Lung (tissue), 12 donors: ENCODE results near the gene KCNQ1OT1. TPM values are rescaled to one million over a fixed set of nuclear protein-coding genes. Genes with fewer than 3 reads are reported as not detected.
A peak's percentile ranks its signal among the peaks of the same experiment; 100 is the strongest.

Experiments used
- ATAC-seq: fragments of 200-7000 bp; cut with Tn5 transposase; one replicate; pipeline ENCODE4 v1.9.1; 2020; ENCODE audit warnings: moderate number of reproducible peaks; ENCODE audit not compliant: insufficient read depth, low FRiP score
- DNase-seq, 3 donors: peaks; one replicate each; pipeline ENCODE4 v3.0.0-alpha.2; 2013 to 2017
- H3K27ac ChIP-seq, 2 donors: one replicate each; pipeline ENCODE4 v1.5.1; 2013; ENCODE audit warnings: mild to moderate bottlenecking in 2 of 2, moderate library complexity in 2 of 2, control low read depth in 1 of 2, inconsistent platforms in 1 of 2, low read depth in 1 of 2, low read length in 1 of 2
- H3K27me3 ChIP-seq, 3 donors: one replicate each; pipeline ENCODE4 v1.5.1; 2013; ENCODE audit warnings: low read length in 2 of 3; ENCODE audit not compliant: control insufficient read depth in 3 of 3, insufficient read depth in 3 of 3
- H3K36me3 ChIP-seq, 4 donors: one replicate each; pipeline ENCODE4 v1.5.1; 2013; ENCODE audit warnings: low read length in 4 of 4, mild to moderate bottlenecking in 1 of 4, moderate library complexity in 1 of 4; ENCODE audit not compliant: control insufficient read depth in 4 of 4, insufficient read depth in 4 of 4
- H3K4me1 ChIP-seq, 5 donors: one replicate each; pipeline ENCODE4 v1.5.1; 2013; ENCODE audit warnings: low read length in 5 of 5, mild to moderate bottlenecking in 2 of 5, moderate library complexity in 1 of 5; ENCODE audit not compliant: control insufficient read depth in 5 of 5, insufficient read depth in 5 of 5
- H3K4me3 ChIP-seq: one replicate; pipeline ENCODE4 v1.5.1; 2013; ENCODE audit warnings: mild to moderate bottlenecking, control low read depth, moderate library complexity
- H3K9ac ChIP-seq, 2 donors: one replicate each; pipeline ENCODE4 v1.5.1; 2013; ENCODE audit warnings: low read length in 2 of 2, control low read depth in 1 of 2; ENCODE audit not compliant: insufficient read depth in 1 of 2
- H3K9me3 ChIP-seq, 4 donors: one replicate each; pipeline ENCODE4 v1.5.1; 2013; ENCODE audit warnings: low read length in 3 of 4, mild to moderate bottlenecking in 1 of 4, moderate library complexity in 1 of 4; ENCODE audit not compliant: control insufficient read depth in 4 of 4, insufficient read depth in 3 of 4
- WGBS, 2 donors: extraction: QIAGEN DNeasy Blood & Tissue Kit; methylation state at CpG; one replicate each; pipeline ENCODE4 v1.1.7; 2013; 5-methylcytosine and 5-hydroxymethylcytosine counted together
- polyA plus RNA-seq, 2 donors: library from polyadenylated mRNA; stranded (reverse); fragments of 200-250 nt; gene quantifications; one replicate each; pipeline ENCODE4 v1.2.1, GENCODE V29; 2013
- total RNA-seq, 2 donors: library from RNA; depleted of rRNA in 1 of 2; stranded (reverse); fragments of >200 nt in 1 of 2; gene quantifications; one replicate each; pipeline ENCODE4 v1.2.1, GENCODE V29; 2014 to 2021
- TF ChIP-seq, protein P1 (sequence below): IDR thresholded peaks from 2 replicates; pipeline ENCODE4 v1.5.1; 2012; ENCODE audit warnings: mild to moderate bottlenecking; ENCODE audit errors: control extremely low read depth, extremely low read depth
- donor health status: control.
- donor health status: control.
- donor health status: Bipolar disorder and iron deficiency.
- donor health status: healthy.
- donor health status: DM: yes; HTN: yes; CAD: no.

KCNQ1OT1 gene
- total and polyA plus RNA-seq, 4 donors, result 0.02 to 14.5 (median 1.7) TPM

DNA sequence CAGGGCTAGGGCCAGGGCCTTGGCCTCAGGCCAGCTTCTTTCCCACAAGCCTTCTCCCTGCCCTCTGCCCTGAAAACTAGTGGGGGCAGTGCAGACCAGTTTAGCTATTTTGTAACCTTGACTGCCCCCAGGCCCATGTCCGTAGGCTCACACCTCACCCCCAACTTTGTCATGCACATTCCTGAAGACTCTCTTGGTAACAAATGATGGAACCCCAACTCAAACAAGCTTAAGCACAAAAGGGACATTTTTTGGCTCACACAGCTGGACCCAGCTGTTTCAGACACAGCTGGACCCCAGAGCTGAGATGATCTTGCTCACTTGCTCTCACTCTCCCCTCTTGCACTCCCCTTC is 46.6 kb downstream of the KCNQ1OT1 start:
- 88 to 89% methylated on average over 1 of the region's 1 CpG for WGBS, 2 donors
- no peak for ATAC-seq
- peaks cover 12 to 45% (median 25%) of the 10 kb centered on the region in 4 donors for H3K9me3 ChIP-seq
- peak; percentile 64 to 78 (median 73) for DNase-seq
- no peaks in the 10 kb centered on the region for H3K27me3 ChIP-seq
- H3K36me3 ChIP-seq, result peaks cover 0 to 12% (median 1%) of the 10 kb centered on the region in 4 donors
- H3K4me3 ChIP-seq, result no peak overlapping the region
- no peak overlapping the region for H3K9ac ChIP-seq
- no peak overlapping the region for H3K27ac ChIP-seq
- TF ChIP-seq, protein P1, sequence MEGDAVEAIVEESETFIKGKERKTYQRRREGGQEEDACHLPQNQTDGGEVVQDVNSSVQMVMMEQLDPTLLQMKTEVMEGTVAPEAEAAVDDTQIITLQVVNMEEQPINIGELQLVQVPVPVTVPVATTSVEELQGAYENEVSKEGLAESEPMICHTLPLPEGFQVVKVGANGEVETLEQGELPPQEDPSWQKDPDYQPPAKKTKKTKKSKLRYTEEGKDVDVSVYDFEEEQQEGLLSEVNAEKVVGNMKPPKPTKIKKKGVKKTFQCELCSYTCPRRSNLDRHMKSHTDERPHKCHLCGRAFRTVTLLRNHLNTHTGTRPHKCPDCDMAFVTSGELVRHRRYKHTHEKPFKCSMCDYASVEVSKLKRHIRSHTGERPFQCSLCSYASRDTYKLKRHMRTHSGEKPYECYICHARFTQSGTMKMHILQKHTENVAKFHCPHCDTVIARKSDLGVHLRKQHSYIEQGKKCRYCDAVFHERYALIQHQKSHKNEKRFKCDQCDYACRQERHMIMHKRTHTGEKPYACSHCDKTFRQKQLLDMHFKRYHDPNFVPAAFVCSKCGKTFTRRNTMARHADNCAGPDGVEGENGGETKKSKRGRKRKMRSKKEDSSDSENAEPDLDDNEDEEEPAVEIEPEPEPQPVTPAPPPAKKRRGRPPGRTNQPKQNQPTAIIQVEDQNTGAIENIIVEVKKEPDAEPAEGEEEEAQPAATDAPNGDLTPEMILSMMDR, result no peak
- peaks cover 0 to 4% (median 0%) of the 10 kb centered on the region in 5 donors for H3K4me1 ChIP-seq

DNA sequence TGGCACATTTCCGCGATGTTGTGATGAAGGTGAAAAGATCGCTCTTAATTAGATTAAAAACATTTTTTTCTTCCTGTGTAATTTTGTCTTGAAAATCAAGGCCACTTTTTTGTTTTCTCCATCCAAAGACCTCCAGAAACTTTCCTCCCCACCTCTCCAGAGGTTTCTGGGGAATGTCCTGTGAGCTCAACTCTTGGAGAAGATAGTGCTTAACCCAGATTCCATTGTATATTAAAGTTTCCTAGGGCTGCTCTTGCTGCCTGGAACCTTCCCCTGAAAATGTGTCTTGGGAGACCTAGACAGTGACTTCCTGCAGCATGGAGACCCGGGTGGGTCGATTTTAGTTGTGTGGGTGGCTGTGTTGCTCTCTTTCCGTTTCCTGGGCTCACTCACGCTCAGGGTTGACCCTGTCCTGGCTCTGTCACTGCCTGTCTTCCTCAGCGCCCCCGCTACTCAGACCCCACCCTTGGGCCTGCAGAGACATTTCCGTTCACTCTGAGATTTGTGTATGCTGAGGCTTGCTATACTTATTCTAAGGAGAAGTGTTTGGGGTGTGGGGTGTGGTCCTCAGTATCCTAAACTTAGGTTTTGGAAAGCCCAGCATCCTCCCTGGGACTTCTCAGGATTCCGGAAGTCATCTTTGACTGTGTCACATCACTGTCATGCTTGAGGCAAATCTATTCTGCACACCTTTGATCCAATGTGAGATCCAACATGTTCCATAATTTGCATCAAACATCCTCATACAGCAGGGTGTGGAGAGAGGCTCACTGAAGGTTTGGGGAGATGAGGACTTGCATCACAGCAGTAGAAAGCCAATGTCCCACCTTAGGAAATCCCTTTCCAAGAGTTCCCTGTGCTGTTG is 47.2 kb downstream of the KCNQ1OT1 start:
- no peak for DNase-seq
- H3K9me3 ChIP-seq, result peaks cover 10 to 42% (median 26%) of the 10 kb centered on the region in 4 donors
- no peaks in the 10 kb centered on the region for H3K27me3 ChIP-seq
- H3K4me3 ChIP-seq, result no peak overlapping the region
- peaks cover 0 to 4% (median 0%) of the 10 kb centered on the region in 5 donors for H3K4me1 ChIP-seq
- peaks cover 0 to 12% (median 1%) of the 10 kb centered on the region in 4 donors for H3K36me3 ChIP-seq
- no peak overlapping the region for H3K27ac ChIP-seq
- 86 to 87% methylated on average over 11 of the region's 11 CpGs for WGBS, 2 donors
- TF ChIP-seq, protein P1, result no peak
- no peak for ATAC-seq
- H3K9ac ChIP-seq, result no peak overlapping the region

DNA sequence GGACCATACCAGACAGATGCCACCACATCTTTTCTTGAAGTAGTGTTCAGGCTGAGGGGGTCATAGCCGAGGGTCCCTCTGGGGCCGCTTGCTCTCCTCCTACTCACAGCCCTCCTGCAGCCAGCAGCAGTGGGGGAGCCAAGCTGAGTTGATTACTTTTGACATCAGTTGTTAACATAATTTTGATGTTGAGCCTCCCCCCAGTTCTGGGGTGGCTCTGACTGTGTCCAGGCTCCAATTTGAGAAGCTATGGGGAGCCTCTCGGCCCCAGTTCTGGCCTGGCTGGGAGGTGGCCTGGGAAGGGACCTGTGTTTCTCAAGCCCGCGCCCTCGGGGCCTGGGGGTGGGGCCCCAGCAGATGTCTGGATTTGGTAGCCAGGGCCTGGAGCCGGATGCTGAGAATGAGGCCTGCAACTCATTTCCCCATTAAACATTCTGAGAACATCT is 47.9 kb downstream of the KCNQ1OT1 start:
- no peak for ATAC-seq
- WGBS, 2 donors, result 92 to 96% methylated on average over 7 of the region's 7 CpGs
- Histone ChIP-seq H3K9ac (no peak overlapping the region), H3K4me3 (no peak overlapping the region), H3K27me3 (no peaks in the 10 kb centered on the region), H3K36me3 (peaks cover 0 to 12% (median 1%) of the 10 kb centered on the region in 4 donors), H3K4me1 (peaks cover 0 to 4% (median 0%) of the 10 kb centered on the region in 5 donors), H3K9me3 (peaks cover 10 to 38% (median 25%) of the 10 kb centered on the region in 4 donors), H3K27ac (no peak overlapping the region)
- no peak for DNase-seq
- TF ChIP-seq, protein P1, result no peak
